ENCODE data around the gene SATB2.

- TF ChIP-seq POLR2AphosphoS5 (IDR thresholded peaks at IDR 0.05) = no peak
- TF ChIP-seq CTCF (IDR thresholded peaks at IDR 0.05) = no peak
- TF ChIP-seq POLR2A (IDR thresholded peaks at IDR 0.05; ENCODE audit: low read depth) = no peak
- no peak for TF ChIP-seq EP300 (IDR thresholded peaks at IDR 0.05)
These were observed 32.3 kb upstream of the SATB2 start for GRCh38 chr2:199490049-199490448.

Data from esophagus muscularis mucosa (tissue), 4 donors.